ENCODE data around the gene VANGL1.

DNA sequence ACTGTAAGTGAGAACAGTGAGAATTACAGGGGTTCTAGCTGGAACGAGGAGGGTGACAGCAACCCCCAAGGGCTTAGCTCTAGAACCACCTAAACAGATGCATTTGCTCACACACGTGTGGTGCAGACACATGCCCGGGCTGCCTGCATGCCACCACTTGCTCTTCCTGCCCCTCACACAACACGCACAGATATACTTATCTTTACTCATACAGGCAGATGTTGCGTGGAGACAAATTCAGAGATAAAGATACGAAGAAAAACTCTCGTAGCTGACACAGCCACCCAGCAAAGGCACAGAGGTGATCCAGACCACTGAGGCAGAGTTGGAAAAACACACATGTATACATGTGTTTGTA is 13.5 kb downstream of the VANGL1 start:
- no peak for TF ChIP-seq POLR2A (IDR thresholded peaks at IDR 0.05)
- TF ChIP-seq, protein P1, sequence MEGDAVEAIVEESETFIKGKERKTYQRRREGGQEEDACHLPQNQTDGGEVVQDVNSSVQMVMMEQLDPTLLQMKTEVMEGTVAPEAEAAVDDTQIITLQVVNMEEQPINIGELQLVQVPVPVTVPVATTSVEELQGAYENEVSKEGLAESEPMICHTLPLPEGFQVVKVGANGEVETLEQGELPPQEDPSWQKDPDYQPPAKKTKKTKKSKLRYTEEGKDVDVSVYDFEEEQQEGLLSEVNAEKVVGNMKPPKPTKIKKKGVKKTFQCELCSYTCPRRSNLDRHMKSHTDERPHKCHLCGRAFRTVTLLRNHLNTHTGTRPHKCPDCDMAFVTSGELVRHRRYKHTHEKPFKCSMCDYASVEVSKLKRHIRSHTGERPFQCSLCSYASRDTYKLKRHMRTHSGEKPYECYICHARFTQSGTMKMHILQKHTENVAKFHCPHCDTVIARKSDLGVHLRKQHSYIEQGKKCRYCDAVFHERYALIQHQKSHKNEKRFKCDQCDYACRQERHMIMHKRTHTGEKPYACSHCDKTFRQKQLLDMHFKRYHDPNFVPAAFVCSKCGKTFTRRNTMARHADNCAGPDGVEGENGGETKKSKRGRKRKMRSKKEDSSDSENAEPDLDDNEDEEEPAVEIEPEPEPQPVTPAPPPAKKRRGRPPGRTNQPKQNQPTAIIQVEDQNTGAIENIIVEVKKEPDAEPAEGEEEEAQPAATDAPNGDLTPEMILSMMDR (IDR thresholded peaks at IDR 0.05) = no peak

All from prostate gland (tissue), 2 donors.